HG03159 (cell line): ENCODE measurements around the gene MT3.
A peak's percentile ranks its signal among the peaks of the same experiment; 100 is the strongest.
"Not testable (repeated sequence)": the region's sequence is repeated elsewhere in the genome, so short reads cannot be mapped to it uniquely, and the experiment has no call there.

Source experiments
- ATAC-seq: cut with Tn5 transposase; IDR thresholded peaks from one replicate; pipeline ENCODE4 v1.9.1; 2021; ENCODE audit warnings: mild to moderate bottlenecking, moderate library complexity; ENCODE audit not compliant: unreplicated experiment

MT3 gene

DNA sequence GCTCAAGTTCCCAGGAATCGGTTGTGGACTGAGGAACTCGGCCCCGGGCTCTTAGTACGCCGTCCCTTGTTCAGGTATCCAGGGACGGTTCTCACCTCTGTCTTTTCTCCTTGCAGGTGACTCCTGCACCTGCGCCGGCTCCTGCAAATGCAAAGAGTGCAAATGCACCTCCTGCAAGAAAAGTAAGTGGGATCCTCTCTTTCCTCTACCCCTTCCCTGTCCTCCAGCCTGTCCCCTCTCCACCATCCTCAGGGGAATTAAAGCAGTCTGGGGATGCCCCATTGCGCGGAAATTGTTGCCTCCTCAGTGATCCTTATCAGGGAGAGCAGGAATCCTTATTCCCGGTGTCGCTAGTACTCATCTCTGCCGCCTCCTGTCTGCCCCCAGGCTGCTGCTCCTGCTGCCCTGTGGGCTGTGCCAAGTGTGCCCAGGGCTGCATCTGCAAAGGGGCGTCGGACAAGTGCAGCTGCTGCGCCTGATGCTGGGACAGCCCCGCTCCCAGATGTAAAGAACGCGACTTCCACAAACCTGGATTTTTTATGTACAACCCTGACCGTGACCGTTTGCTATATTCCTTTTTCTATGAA, 19.6 kb downstream of the MT3 start:
- no peak for ATAC-seq

DNA sequence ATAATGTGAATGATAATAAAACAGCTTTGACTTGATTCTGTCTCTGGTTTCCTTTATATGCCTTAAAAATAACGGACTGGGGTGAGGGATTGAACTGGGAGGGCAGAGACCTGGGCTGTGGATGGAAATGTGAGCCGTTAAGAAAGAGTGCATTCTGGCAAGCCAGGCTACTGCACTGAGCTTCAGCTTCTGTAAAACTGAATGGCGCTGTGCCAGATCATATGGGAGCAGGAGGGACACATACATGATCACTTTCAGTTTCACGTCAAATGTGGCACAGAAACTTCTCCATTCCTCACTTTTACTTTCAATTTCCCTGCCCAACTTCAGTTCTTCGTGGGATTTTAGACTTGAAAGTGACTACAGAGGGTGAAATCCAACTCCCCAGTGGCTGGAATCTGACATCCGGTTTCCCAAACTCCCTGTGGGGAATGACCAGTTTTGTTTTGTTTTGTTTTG, 20.2 kb downstream of the MT3 start:
- peak; percentile 51 for ATAC-seq

DNA sequence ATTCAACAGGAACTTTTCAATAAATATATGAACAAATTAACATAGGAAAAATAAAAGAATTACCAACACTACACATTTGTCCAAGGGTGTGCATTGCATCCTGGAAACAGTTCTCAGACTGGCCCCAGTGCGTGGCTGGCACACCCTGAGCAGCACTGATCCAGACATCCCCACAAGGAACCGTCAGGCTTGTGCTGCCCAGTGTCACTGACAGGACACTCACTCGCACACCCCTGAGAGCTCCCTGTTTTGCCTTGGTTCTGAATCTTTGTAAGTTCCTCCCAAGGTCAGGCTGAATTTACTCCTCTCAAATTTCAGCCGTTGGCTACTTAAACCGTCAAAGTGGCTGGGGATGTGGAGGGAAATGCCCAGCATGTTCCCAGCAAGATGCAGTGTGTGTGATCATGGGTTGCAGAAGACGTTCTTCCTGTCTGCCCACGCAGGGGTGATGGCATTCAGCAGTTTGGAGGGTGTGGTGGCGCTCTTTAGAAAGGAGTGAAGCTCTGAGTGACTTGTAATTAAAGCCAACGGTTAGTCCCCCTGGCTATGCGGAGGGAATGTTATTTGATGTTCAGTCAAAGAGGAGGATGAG, 20.8 kb downstream of the MT3 start:
- ATAC-seq = no peak

DNA sequence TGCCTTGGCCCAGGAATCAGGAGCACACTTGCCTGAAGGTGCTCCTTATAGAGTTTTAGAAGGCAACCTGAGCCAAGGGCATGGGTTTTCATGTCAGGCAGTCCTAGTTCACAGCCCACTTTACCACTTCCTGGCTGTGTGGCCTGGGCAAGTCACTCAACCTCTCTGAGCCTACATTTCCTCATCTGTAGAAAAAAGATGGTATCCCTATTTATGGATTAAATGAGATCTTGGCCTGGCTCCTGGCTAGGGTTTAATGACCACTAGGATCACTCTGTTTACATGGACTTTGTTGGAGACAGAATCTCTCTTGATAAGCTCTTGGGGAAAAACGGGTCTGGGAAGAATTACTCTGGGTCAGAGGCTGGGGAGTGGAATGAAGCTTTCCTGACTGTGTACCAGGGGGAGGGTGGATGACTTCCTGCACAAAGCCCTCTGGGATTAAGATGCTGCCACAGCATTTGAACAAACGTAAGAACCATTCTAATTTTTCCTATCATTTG, 21.3 kb downstream of the MT3 start:
- no peak for ATAC-seq

DNA sequence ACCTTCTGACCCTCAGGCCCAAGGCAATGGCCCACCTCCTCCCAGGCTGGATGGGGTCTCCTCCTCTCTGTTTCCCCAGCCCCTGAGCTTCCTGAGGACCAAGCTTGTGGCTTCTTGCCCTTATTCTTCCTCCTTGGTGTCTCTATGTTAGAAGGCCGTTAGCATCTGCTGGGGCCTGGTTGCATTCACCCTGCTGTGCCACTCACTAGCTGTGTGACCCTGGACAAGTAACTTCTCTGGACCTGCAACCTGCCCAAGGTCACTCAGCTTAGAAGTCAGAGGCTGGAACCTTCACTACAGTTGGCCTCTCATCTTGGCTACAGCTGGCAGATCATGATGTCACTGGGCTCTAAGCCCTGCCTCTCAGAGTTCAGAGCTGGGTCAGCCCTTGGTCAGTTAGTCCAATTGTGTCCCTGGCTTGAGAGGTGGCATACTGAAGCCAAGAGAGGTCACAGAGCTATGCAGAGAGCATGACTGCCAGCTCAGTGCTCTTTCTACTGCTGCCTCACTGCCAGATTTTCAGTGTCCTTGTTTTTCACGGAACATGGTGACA, 22.0 kb downstream of the MT3 start:
- ATAC-seq = no peak

DNA sequence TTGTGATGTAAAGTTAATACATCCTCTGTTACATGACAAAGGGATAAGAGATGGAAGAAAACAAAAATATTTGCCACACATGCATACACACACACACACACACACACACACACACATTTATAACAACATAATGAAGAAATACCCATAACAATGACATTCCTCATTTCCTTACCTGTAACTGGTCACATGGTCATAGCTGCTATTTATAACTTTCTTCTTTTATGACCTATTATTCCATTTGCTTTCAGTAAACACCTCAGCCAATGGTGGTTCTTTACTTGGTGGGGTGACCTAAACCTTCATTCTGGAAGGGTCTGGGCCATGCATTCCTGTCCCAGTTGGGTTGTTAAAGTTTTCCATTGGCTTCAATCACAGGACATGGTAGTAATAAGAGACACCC, 24.4 kb downstream of the MT3 start:
- no peak for ATAC-seq

DNA sequence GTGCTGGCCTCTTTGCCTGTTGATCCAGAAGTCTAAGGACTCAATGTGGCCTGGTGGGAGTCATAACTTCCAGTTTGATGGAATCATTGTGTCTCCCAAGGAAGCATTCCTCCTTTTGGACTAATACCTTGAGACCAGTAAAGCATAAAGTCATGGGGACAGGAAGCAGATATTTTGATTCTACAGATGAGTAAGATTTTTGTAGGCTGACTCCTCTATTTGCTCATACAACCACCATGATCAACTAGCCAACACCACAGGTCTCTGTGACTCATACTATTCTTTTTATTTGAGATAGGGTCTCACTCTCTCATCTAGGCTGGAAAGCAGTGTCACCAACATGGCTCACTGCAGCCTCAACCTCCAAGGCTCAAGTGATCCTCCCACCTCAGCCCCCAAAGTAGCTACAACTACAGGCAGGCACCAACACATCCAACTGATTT, 25.2 kb downstream of the MT3 start:
- ATAC-seq = no peak

DNA sequence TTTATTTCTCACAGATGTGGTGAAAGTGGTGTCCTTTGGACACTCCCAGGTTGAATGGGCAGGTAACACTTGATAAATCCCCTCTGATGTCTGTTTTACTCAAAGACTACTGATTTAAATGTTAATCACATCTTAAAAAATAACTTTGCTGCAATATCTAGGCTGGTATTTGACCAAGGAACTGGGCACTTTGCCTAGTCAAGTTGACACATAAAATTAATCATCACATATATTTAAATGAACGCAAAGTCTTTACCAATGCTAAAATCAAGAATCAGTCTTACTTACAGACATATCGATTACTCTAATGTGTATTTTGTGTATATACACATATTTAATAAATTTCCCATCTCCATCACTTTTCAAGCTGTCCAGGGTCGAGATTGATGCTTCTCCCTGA, 26.0 kb downstream of the MT3 start:
- ATAC-seq = no peak

DNA sequence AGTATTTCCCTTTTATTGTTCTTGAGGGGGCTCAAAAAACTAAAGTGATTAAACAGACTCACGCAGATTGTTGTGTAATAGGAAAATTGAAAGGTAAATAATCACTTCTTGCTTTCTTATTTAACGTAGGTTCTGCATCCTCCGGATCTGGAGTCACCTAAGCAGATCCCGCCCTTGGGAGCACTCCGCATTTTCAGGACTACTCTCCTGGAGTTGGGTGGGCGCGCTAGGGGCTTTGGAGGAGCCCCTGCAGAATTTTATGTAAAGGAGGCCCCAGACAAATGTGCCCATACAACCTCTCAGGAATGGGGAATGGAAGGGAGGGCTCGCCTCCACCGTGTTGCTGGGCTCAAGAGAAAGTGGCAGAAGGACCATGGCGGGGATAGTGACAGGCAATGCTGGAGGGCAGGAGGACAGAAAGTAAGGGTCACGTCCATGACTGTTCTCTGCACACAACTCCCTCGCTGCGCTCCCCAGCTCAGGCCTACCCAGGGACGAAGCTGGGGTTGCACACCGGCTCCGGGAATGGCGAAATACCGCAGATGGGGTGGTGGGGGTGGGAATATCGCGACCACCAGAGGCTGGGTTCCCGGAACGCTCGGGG, 27.4 kb downstream of the MT3 start:
- ATAC-seq = no peak

DNA sequence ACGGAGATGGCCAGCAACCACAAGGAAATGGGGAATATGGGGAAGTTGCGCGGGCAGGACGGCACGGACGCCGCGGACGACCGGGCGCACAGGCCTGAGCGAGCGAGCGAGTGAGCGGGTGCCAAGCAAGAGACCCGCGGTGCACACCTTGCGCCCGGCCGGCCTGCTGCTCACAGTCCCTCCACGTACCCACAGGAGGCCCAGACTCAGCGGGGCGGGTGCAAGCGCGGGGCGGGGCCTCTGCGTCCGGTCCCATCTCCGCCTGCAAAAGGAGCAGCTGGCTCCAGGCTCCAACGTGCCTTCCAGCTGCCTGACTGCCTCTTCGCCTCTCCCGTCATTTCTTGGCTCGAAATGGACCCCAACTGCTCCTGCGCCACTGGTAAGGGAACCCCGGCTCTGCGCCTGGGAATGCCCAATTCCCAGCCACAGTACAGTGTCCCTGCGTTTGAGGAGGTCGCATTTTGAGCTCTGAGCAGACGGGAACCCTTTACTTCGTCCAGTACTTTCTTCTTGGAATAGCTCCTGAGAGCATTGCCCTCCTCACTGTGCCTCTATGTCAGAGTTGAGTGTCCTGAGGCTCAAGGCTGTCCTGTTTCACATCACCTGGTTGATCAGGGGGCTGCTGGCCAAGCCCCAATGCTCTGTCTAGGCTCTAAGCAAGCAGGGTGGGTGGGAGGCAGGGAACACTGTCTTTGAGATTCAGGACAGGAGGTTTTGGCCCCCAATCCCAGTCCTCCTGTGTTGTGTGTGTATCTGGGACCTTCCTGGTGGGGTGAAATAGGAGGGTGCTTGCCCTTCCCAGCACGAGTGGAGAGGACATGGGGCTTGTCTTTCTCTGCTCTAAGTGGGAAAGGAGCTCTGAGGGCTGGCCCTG, 28.1 kb downstream of the MT3 start:
- ATAC-seq = no peak

DNA sequence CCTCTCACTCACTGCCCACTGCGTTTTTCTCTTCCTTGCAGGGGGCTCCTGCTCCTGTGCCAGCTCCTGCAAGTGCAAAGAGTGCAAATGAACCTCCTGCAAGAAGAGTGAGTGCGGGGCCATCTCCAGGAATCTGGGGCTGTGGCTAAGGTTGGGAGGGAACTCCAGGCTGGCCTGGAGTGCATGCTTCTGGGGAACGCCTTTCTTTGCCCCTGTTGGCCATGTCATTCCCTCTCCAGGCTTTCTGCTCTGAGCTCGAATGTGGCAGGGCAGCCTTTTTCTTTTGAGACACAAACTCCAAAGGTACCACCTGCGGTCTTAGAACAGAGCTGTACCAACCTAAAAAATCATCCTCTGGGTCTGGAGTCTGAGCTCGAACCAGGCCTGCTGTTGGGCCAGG, 28.8 kb downstream of the MT3 start:
- ATAC-seq = no peak

DNA sequence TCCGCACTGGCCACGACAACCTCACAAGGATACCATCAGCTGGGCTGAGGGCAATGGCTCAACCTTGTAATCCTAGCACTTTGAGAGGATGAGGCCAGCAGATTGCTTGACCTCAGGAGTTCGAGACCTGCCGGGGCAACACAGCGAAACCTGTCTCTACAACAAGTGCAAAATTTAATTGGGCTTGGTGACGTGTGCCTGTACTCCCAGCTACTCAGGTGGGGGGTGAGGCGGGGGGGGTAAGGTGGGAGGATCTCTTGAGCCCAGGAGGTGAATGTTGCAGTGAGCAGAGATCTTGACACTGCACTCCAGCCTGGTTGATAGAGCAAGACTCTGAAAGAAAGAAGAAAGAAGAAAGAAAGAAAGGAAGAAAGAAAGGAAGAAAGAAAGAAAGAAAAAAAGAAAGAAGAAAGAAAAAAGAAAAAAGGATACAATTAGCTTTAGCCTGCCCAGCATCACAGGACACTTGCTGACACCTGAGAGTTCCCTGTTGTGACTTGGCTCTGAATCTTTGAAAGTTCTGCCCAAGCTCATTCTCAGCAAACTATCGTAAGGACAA, 31.1 kb downstream of the MT3 start:
- ATAC-seq = no peak

DNA sequence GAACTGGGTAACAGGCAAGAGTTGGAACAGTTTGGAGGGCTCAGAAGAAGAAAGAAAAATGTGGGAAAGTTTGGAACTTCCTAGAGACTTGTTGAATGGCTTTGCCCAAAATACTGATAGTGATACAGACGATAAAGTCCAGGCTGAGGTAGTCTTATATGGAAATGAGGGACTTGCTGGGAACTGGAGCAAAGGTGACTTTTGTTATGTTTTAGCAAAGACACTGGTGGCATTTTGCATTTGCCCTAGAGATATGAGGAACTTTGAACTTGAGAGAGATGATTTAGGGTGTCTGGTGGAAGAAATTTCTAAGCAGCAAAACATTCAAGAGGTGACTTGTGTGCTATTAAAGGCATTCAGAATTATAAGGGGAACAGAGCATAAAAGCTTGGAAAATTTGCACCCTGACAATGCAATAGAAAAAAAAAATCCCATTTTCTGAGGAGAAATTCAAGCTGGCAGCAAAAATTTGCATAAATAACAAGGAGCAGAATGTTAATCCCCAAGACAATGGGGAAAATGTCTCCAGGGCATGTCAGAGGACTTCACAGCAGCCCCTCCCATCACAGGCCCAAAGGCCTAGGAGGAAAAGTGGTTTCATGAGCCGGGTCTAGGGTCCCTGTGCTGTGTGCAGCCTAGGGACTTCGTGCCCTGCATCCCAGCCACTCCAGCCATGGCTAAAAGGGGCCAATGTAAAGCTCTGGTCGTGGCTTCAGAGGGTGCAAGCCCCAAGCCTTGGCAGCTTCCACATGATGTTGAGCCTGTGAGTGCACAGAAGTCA, 32.5 kb downstream of the MT3 start:
- not testable (repeated sequence) for ATAC-seq

DNA sequence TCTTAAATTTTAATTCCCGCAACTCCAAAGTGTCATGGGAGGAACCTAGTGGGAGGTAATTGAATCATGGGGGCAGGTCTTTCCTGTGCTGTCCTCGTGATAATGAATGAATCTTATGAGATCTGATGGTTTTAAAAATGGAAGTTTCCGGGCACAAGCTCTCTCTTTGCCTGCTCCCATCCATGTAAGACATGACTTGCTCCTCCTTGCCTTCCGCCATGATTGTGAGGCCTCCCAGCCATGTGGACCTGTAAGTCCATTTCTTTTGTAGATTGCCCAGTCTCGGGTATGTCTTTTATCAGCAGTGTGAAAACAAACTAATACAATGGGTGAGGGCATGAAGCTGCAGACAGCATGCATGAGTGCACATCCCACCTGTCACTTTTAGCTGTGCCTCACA, 33.9 kb downstream of the MT3 start:
- not testable (repeated sequence) for ATAC-seq

DNA sequence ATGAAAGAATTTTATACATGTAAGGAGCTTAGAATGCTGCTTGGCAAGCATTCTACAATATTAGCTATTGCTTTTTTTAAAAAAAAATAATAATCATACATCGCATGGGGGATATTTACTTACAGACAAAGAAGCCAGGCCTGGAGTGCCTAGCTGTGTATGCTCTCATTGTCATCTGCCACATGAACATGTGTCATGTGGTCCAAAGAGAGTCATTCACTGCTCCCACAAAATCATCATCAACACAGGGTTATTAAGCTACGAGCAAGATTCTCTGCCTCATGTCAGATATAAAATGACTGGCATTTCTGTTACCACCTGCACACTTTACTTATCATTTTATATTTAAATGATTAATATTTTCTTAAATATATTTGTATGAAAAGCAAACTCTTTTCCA, 34.3 kb downstream of the MT3 start:
- ATAC-seq = no peak

DNA sequence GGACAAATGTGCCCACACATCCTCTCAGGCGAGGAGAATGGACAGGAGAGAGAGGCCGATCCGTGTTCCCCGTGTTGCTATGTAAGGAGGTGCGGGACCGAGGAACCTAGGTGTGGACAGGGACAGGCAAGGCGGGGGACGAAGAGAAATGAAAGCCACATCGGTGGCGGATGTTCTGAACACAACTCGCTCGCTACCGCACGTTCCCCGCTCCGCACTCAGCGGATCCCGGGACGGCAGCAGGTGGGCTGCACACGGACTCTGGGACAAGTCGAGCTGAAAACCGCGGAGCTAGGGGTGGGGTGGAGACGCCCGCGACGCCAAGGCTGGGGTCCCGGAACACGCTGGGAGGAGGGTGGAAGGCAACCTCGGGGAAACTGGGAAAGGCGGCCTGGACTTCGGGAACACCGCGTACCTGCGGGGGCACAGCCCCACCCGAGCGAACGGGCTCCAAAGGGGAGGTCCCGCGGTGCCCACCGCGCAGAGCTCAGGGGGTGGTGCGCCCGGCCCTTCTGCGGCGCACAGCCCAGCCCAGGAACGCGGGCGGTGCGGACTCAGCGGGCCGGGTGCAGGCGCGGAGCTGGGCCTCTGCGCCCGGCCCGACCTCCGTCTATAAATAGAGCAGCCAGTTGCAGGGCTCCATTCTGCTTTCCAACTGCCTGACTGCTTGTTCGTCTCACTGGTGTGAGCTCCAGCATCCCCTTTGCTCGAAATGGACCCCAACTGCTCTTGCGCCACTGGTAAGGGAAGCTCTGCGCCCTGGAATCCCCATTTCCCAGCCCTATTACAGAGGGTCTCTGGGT, 36.0 kb downstream of the MT3 start, which contains the start of gene MT1E:
TSS of gene MT1E (plus strand) at position 642 of the 803 bp plus-strand sequence. CDS start at position 713, 71 bp downstream.
- no peak for ATAC-seq

DNA sequence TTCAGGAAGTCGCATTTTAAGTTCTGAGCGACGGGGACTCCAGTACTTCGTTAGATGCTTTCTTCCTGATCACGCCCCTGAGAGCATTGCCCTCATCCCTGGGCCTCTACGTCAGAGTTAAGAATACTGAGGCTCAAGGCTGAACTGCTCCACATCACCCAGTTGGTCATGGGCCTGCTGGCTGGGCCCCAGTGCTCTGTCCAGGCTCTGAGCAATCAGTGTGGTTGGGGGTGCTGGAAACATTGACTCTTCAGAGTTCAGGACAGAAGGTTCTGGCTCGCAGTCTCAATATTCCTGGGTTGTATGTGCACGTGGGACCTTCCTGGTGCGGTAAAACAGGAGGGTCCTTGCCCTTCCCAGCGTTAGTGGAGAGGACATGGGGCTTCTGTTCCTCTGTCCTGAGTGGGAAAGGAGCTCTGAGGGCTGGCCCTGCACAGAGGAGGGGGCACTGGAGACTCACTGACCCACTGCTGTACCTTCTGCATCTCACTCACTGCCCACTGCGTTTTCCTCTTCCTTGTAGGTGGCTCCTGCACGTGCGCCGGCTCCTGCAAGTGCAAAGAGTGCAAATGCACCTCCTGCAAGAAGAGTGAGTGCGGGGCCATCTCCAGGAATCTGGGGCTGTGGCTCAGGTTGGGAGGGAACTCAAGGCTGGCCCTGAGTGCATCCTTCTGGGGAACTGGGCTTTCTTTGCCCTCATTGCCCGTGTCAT, 36.8 kb downstream of the MT3 start:
- ATAC-seq = no peak

DNA sequence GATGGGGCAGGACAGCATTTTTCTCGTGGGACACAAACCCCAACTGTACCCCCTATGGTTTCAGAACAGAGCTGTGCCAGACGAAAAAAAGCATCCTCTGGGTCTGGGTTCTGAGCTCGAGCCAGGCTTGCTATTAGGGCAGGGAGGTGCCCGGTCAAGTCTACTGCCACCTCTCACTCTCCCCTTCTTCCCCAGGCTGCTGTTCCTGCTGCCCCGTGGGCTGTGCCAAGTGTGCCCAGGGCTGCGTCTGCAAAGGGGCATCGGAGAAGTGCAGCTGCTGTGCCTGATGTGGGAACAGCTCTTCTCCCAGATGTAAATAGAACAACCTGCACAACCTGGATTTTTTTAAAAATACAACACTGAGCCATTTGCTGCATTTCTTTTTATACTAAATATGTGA, 37.4 kb downstream of the MT3 start:
- no peak for ATAC-seq
